Testis (tissue), 2 donors: ENCODE data around the gene ELMO1.

Experiments used
- CTCF ChIP-seq, 3 experiments: fragments of 450-650 bp in 2 of 3; fragments of 200-600 bp in 1 of 3; sonication (generic) in 1 of 3; IDR thresholded peaks; one replicate each; pipeline ENCODE4 v1.5.1; 2016 to 2019; ENCODE audit warnings: antibody characterized with exemption in 3 of 3, mild to moderate bottlenecking in 2 of 3, moderate library complexity in 1 of 3
- POLR2A ChIP-seq: fragments of 450-650 bp; IDR thresholded peaks from one replicate; pipeline ENCODE4 v1.6.1; 2017; ENCODE audit warnings: antibody characterized with exemption, mild to moderate bottlenecking, moderate library complexity

DNA sequence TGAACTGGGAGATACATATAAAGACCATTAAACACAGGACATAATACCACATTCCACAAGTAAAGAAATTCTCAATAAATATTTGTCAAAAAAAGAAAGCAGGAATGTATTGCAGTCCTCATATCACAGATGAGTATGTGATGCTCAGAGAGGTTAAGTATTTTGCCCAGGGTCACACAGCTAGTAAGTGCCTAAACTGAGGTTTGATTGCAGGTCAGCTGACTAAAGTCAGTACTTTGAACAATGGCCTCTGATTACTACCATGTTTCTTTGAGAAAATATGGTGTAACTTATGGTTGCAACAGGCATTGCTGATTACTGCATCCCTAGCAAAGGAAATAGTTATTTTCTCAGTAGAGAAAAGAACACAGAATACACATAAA lies 267.1 kb downstream of the ELMO1 start:
- TF ChIP-seq CTCF (IDR thresholded peaks at IDR 0.05) (no peak), POLR2A (no peak)
